HL-60 (cell line): ENCODE measurements around the gene AFTPH.

Experiments
- DNase-seq, 2 experiments: peaks; one replicate each; pipeline ENCODE4 v3.0.0-alpha.2; 2010 to 2020; ENCODE audit warnings: low read depth in 1 of 2, low spot score in 1 of 2
- H3K27ac ChIP-seq: fragments of 250-450 bp; sonication (Bioruptor Pico); replicated peaks from 2 replicates; pipeline ENCODE4 v1.5.1; 2020; ENCODE audit warnings: mild to moderate bottlenecking, moderate library complexity
- H3K27me3 ChIP-seq: fragments of 250-450 bp; sonication (Bioruptor Pico); 2 replicates; pipeline ENCODE4 v1.5.1; 2021; ENCODE audit warnings: mild to moderate bottlenecking, moderate library complexity; ENCODE audit not compliant: insufficient read depth, poor library complexity, severe bottlenecking
- H3K4me3 ChIP-seq: replicated peaks from 2 replicates; pipeline ENCODE4 v1.5.1; 2011; ENCODE audit warnings: mild to moderate bottlenecking, control low read depth, low read length; ENCODE audit not compliant: insufficient read depth
- GABPA ChIP-seq: IDR thresholded peaks from 2 replicates; pipeline ENCODE4 v1.6.1; 2012; ENCODE audit warnings: low read depth
- POLR2AphosphoS5 ChIP-seq: IDR thresholded peaks from 2 replicates; pipeline ENCODE4 v1.6.1; 2012; ENCODE audit warnings: low read depth
- SPI1 ChIP-seq: IDR thresholded peaks from 2 replicates; pipeline ENCODE4 v1.6.1; 2012; ENCODE audit warnings: low read depth, mild to moderate bottlenecking, borderline replicate concordance
- TF ChIP-seq, protein P1 (sequence below): IDR thresholded peaks from one replicate; pipeline ENCODE4 v1.5.1; 2011; ENCODE audit warnings: low read length, control low read depth, inconsistent platforms; ENCODE audit not compliant: insufficient read depth
- TF ChIP-seq, protein P2 (sequence below): IDR thresholded peaks from 2 replicates; pipeline ENCODE4 v1.6.1; 2012; ENCODE audit warnings: low read depth; ENCODE audit not compliant: insufficient replicate concordance

Gene AFTPH

DNA sequence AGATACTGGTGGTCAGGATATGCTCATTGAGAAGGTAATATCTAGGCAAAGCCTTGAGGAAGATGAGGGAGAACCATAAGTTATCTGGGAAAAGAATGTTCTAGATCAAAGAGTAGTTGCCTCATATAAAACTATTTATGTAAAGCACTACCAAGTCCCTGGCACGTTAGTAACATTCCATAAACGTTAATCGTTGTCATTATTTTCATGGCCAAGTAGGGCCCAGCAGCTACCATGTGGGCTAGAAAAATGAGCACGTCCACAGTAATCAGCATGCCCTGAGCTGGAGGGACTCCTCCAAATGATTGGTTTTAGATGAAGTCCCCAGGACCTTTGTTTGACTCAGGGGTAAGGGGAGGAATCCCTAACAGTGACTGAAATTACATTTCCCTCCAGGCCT is 32.7 kb upstream of the AFTPH start:
- no peak for DNase-seq
- Histone ChIP-seq H3K4me3 (no peak overlapping the region), H3K27ac (no peak overlapping the region), H3K27me3 (no peaks in the 10 kb centered on the region)
- TF ChIP-seq, protein P1, sequence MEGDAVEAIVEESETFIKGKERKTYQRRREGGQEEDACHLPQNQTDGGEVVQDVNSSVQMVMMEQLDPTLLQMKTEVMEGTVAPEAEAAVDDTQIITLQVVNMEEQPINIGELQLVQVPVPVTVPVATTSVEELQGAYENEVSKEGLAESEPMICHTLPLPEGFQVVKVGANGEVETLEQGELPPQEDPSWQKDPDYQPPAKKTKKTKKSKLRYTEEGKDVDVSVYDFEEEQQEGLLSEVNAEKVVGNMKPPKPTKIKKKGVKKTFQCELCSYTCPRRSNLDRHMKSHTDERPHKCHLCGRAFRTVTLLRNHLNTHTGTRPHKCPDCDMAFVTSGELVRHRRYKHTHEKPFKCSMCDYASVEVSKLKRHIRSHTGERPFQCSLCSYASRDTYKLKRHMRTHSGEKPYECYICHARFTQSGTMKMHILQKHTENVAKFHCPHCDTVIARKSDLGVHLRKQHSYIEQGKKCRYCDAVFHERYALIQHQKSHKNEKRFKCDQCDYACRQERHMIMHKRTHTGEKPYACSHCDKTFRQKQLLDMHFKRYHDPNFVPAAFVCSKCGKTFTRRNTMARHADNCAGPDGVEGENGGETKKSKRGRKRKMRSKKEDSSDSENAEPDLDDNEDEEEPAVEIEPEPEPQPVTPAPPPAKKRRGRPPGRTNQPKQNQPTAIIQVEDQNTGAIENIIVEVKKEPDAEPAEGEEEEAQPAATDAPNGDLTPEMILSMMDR, result no peak
- no peak for TF ChIP-seq SPI1
- TF ChIP-seq, protein P2, sequence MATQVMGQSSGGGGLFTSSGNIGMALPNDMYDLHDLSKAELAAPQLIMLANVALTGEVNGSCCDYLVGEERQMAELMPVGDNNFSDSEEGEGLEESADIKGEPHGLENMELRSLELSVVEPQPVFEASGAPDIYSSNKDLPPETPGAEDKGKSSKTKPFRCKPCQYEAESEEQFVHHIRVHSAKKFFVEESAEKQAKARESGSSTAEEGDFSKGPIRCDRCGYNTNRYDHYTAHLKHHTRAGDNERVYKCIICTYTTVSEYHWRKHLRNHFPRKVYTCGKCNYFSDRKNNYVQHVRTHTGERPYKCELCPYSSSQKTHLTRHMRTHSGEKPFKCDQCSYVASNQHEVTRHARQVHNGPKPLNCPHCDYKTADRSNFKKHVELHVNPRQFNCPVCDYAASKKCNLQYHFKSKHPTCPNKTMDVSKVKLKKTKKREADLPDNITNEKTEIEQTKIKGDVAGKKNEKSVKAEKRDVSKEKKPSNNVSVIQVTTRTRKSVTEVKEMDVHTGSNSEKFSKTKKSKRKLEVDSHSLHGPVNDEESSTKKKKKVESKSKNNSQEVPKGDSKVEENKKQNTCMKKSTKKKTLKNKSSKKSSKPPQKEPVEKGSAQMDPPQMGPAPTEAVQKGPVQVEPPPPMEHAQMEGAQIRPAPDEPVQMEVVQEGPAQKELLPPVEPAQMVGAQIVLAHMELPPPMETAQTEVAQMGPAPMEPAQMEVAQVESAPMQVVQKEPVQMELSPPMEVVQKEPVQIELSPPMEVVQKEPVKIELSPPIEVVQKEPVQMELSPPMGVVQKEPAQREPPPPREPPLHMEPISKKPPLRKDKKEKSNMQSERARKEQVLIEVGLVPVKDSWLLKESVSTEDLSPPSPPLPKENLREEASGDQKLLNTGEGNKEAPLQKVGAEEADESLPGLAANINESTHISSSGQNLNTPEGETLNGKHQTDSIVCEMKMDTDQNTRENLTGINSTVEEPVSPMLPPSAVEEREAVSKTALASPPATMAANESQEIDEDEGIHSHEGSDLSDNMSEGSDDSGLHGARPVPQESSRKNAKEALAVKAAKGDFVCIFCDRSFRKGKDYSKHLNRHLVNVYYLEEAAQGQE, result no peak
- no peak for TF ChIP-seq GABPA
- TF ChIP-seq POLR2AphosphoS5, result no peak

DNA sequence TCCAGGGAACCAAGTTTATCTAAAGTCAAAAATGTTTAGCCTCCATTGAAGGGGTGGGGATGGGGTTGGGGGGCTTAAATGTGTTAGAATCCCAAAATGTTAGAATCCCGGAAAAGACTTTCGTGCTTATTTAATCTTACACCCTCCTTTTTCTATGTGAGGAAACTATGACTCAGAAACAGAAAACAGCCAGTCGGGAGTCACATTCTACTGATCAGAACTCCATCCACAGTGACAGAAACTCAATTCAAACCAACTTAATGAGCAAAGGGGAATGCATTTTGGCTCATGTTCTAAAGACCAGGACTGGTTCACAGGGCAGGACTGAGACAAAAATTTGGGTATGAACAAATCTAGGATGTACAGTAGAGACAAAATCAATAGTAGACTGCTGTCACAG is 31.9 kb upstream of the AFTPH start:
- no peak overlapping the region for H3K27ac ChIP-seq
- DNase-seq, result no peak
- no peak overlapping the region for H3K4me3 ChIP-seq
- no peaks in the 10 kb centered on the region for H3K27me3 ChIP-seq
- TF ChIP-seq POLR2AphosphoS5 (no peak), GABPA (no peak), SPI1 (no peak)
- TF ChIP-seq, protein P2, result no peak
- TF ChIP-seq, protein P1, result no peak

DNA sequence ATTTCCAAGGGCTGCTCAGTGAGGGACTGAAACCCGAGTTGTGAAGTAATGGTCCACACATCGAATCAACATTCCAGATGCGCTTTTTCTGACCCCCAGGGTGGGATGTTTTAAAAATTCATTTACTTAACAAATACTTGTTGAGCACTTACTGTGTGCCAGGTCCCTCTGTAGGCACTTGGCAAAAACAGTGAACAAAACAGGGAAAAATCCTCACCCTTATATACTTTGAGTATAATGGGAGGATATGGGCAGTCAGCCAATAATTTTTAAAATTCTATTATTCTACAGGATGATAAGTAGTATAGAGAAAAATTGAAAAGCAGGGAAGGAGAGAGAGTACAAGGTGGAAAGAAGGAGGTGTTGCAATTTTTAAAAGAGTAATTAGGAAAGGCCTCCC is 31.3 kb upstream of the AFTPH start:
- no peaks in the 10 kb centered on the region for H3K27me3 ChIP-seq
- TF ChIP-seq, protein P1, result no peak
- TF ChIP-seq POLR2AphosphoS5, result no peak
- H3K27ac ChIP-seq, result no peak overlapping the region
- no peak for DNase-seq
- no peak overlapping the region for H3K4me3 ChIP-seq

DNA sequence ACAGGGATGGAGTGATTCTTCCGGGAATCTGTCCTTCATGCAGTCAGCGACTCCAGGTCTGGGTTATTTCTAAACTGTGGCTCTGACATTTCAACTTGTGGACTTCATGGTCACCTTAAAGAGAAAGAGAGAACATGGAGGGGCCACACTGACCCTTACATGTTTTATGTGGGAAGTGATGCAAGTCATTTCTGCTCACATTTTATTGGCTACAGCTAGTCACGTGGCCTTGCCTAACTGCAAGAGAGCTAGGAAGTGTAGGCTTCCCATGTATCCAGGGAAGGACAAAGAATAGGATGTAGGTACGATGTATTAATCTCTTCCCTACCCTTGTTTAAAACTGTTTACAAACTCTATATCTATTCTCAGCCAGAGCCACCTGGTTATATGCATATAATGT is 30.3 kb upstream of the AFTPH start:
- TF ChIP-seq, protein P2, result no peak
- TF ChIP-seq, protein P1, result no peak
- TF ChIP-seq SPI1, result no peak
- no peak for TF ChIP-seq GABPA
- no peak for TF ChIP-seq POLR2AphosphoS5
- no peaks in the 10 kb centered on the region for H3K27me3 ChIP-seq
- no peak for DNase-seq
- H3K27ac ChIP-seq, result no peak overlapping the region
- H3K4me3 ChIP-seq, result no peak overlapping the region
